ENCODE measurements around the gene FLOT2.

Gene FLOT2

DNA sequence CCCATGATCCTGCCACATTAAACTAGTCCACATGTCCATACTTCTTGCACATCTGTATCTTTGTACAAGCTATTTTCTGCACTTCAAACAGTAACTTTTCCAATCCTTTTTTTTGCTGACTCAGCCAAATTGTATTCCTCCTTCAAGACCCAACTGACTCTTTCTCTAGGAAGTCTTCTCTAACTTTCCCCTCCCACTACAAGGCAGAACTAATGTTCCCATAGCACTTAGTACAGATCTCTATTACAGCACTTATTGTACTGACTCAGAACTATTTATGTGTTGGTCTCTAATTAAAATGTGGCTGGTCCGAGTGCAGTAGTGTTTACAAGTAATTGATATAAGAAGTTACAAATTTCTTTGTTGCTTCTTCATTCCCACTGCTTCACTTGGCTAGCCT, 63.1 kb downstream of the FLOT2 start:
- no peaks in the 10 kb centered on the region for H3K27me3 Mint-ChIP-seq (ENCODE audit: low read depth, poor library complexity)
- no peak overlapping the region for H3K4me3 Mint-ChIP-seq
- H3K4me1 Mint-ChIP-seq = no peaks in the 10 kb centered on the region
- no peaks in the 10 kb centered on the region for H3K9me3 Mint-ChIP-seq
- H3K27ac Mint-ChIP-seq = no peak overlapping the region
- H3K36me3 Mint-ChIP-seq (ENCODE audit: low read depth) = peaks cover 40% of the 10 kb centered on the region
- DNase-seq = no peak
- TF ChIP-seq, protein P1, sequence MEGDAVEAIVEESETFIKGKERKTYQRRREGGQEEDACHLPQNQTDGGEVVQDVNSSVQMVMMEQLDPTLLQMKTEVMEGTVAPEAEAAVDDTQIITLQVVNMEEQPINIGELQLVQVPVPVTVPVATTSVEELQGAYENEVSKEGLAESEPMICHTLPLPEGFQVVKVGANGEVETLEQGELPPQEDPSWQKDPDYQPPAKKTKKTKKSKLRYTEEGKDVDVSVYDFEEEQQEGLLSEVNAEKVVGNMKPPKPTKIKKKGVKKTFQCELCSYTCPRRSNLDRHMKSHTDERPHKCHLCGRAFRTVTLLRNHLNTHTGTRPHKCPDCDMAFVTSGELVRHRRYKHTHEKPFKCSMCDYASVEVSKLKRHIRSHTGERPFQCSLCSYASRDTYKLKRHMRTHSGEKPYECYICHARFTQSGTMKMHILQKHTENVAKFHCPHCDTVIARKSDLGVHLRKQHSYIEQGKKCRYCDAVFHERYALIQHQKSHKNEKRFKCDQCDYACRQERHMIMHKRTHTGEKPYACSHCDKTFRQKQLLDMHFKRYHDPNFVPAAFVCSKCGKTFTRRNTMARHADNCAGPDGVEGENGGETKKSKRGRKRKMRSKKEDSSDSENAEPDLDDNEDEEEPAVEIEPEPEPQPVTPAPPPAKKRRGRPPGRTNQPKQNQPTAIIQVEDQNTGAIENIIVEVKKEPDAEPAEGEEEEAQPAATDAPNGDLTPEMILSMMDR (IDR thresholded peaks at IDR 0.05) = no peak

Measured in nephron progenitor cell (in vitro differentiated cells).